Liver (tissue), 3 donors: Measurements from ENCODE around the gene SLC5A6.

ENCODE experiments used
- EGR1 ChIP-seq, 2 donors: IDR thresholded peaks; 2 replicates each; pipeline ENCODE4 v1.6.1; 2016 to 2018; ENCODE audit warnings: antibody characterized with exemption in 2 of 2, low read depth in 2 of 2
- MAX ChIP-seq: IDR thresholded peaks from 2 replicates; pipeline ENCODE4 v1.6.1; 2016; ENCODE audit warnings: antibody characterized with exemption
- RAD21 ChIP-seq, 2 donors: IDR thresholded peaks; 2 replicates each; pipeline ENCODE4 v1.6.1; 2016; ENCODE audit warnings: antibody characterized with exemption in 2 of 2, mild to moderate bottlenecking in 2 of 2
- YY1 ChIP-seq: IDR thresholded peaks from 2 replicates; pipeline ENCODE4 v1.6.1; 2016; ENCODE audit warnings: antibody characterized with exemption, mild to moderate bottlenecking
- TF ChIP-seq, protein P1 (sequence below): fragments of 150-350 bp; IDR thresholded peaks from 2 replicates; pipeline ENCODE4 v1.5.1; 2017; ENCODE audit warnings: improper control_type of control experiment, low read depth, low read length; ENCODE audit not compliant: missing input control
- donor health status: healthy.
- donor health status: healthy.

GRCh38 chr2:27178469-27178868, 33.6 kb downstream of the SLC5A6 start:
- TF ChIP-seq, protein P1, sequence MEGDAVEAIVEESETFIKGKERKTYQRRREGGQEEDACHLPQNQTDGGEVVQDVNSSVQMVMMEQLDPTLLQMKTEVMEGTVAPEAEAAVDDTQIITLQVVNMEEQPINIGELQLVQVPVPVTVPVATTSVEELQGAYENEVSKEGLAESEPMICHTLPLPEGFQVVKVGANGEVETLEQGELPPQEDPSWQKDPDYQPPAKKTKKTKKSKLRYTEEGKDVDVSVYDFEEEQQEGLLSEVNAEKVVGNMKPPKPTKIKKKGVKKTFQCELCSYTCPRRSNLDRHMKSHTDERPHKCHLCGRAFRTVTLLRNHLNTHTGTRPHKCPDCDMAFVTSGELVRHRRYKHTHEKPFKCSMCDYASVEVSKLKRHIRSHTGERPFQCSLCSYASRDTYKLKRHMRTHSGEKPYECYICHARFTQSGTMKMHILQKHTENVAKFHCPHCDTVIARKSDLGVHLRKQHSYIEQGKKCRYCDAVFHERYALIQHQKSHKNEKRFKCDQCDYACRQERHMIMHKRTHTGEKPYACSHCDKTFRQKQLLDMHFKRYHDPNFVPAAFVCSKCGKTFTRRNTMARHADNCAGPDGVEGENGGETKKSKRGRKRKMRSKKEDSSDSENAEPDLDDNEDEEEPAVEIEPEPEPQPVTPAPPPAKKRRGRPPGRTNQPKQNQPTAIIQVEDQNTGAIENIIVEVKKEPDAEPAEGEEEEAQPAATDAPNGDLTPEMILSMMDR: no peak
- no peak for TF ChIP-seq EGR1 (IDR thresholded peaks at IDR 0.05; ENCODE audit: low read depth in 2 of 2)
- TF ChIP-seq YY1: no peak
- TF ChIP-seq RAD21 (IDR thresholded peaks at IDR 0.05): no peak
- TF ChIP-seq MAX: no peak
